Epithelial cell of proximal tubule (primary cell): ENCODE results near the gene DISC1. TPM values are rescaled to one million over a fixed set of nuclear protein-coding genes. Genes with fewer than 3 reads are reported as not detected.

Experiments
- DNase-seq: peaks from one replicate; pipeline ENCODE4 v3.0.0-alpha.2; 2011; ENCODE audit warnings: low read depth
- H3K4me3 ChIP-seq: 2 replicates; pipeline ENCODE4 v1.5.1; 2011; ENCODE audit warnings: low read depth, mild to moderate bottlenecking, low read length
- total RNA-seq: library from RNA; depleted of rRNA; stranded (reverse); fragments of >200 nt; gene quantifications from 2 replicates; pipeline ENCODE4 v1.2.3, GENCODE V29; 2015
- TF ChIP-seq, protein P1 (sequence below): conservative IDR thresholded peaks from 2 replicates; pipeline ENCODE4 v1.5.1; 2012; ENCODE audit warnings: low read depth, mild to moderate bottlenecking, low read length

Gene DISC1
- total RNA-seq, 1 donor from 2014 or later = 3.1 TPM

DNA sequence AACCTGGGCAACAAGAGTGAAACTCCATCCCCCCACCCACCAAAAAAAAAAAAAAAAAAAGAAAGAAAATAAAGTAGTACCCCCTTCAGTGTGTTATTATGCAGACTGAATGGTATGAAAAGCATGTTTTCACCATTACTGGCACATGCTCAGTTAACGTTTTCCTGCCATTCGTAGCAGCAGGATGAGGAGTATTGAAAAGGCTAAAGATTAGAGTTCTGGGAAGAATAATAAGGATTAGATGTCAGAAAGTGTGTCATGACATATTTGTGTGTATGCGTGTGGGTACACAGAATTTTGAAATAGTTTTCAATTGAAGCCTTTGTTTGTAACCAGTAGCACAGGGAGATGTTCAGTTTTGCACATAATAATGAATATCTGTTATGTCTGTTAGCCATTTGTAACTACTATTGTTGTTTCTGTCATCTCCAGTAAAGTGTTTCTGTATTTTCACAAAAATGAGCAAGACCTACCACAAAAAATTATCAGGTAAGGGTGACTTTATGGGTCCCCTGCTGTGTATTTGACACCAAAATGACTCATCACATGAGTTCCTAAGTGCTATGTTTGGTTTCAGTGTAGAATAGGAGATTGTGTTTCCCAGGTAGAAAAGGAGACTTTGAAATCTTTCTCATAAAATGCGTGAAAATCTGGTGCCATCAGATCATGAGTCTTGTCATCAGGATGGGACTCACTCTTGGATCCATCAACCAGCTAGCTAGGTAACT is 358.9 kb downstream of the DISC1 start:
- no peak for DNase-seq
- TF ChIP-seq, protein P1, sequence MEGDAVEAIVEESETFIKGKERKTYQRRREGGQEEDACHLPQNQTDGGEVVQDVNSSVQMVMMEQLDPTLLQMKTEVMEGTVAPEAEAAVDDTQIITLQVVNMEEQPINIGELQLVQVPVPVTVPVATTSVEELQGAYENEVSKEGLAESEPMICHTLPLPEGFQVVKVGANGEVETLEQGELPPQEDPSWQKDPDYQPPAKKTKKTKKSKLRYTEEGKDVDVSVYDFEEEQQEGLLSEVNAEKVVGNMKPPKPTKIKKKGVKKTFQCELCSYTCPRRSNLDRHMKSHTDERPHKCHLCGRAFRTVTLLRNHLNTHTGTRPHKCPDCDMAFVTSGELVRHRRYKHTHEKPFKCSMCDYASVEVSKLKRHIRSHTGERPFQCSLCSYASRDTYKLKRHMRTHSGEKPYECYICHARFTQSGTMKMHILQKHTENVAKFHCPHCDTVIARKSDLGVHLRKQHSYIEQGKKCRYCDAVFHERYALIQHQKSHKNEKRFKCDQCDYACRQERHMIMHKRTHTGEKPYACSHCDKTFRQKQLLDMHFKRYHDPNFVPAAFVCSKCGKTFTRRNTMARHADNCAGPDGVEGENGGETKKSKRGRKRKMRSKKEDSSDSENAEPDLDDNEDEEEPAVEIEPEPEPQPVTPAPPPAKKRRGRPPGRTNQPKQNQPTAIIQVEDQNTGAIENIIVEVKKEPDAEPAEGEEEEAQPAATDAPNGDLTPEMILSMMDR = no peak

DNA sequence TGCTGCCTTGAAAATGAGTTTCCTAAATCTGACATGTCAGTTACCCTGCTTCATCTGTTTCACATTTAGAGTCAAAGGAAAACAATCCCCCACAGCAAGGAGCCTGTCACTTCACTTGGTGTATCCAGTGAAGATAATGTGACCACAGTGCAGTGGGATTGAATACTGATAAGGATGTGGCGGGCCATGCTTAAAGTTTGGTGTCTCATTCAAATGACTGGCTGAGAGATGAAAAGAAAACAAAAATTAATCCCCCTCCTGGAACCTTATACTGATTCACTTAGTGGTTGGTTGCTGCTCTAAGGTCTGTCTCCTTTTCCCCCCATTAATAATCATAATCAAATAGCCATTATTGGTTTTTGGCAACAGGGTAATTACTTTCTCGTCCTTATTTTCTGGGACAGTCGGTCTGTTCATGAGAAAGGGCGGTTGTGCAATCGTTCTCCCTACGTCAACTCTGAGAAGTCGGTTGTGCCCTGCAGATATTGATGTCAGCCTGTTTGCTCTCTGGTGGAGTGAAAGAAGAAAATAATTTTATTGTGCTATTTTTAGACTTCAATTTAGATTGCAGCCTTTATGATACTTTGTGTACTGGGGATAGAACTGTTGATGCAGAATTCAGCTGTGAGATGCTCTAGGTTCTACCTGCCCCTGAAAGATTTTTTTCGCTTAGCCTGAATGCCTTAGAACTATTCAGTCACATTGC is 360.2 kb downstream of the DISC1 start:
- DNase-seq = no peak
- TF ChIP-seq, protein P1 = no peak
- H3K4me3 ChIP-seq = no peak overlapping the region

More for the DNA sequence above, 358.9 kb downstream of the DISC1 start:
- no peak overlapping the region for H3K4me3 ChIP-seq

DNA sequence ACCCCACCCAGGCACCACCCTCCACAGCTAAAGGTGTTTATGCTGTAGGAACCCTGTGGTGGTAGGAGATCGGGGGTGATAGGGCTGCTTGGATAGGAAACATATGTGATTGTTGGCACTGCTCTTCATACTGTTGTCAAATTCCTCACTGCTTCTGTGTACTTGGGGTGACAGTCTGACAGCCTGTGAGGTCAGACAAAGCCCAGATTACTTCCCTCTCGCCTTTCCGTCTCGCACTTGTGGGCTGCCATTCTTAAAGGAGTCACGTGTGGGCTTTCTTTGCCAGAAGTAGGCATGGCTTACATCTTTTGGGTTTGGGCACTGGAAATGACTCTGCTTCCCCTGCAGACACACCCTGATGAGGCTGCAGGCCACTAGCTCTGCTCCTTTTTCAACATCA is 363.8 kb downstream of the DISC1 start:
- no peak overlapping the region for H3K4me3 ChIP-seq
- TF ChIP-seq, protein P1 = no peak
- no peak for DNase-seq

DNA sequence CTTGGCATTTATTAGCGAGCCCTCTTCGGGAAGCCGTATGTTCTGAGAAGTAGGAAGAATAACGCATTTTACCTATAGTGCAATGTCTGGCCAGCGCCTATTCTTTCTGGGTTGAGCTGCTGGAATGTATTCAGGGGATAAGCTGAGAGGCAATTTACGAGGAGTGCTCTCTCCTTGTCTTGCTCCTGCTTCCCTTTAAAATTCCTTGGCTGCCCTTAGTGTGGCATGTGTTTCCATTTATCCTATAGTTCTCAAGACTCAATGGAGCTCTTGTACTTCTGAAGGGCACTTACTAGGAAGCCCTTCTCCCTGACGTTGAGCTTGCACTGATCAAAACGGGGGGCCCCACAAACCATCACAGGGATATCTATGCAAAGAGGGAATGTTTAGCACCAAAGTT is 364.6 kb downstream of the DISC1 start:
- H3K4me3 ChIP-seq = no peak overlapping the region
- TF ChIP-seq, protein P1 = no peak
- DNase-seq = no peak

DNA sequence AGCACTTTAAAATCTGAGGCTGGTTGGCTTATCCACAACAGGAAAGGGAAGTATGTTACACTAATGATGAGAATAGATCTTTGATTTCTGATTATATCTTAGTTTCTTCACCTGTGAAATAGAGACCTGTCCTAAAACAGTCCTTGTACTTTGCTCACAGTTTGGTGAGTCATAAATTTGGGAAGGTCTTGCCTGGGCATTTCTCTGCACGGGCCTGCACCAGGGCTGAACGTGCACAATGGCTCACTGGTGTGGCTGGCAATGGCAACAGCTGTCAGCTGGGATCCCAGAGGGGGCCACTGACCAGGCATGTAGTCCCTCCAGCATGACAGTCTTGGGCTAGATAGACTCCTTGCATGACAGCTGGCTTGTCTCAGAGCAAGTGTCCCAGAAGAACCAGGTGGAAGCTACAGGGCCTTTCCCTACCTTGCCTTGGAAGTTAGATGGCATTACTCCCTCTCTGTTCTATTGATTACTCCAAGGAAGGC is 367.4 kb downstream of the DISC1 start:
- DNase-seq = no peak
- TF ChIP-seq, protein P1 = no peak
- no peak overlapping the region for H3K4me3 ChIP-seq

DNA sequence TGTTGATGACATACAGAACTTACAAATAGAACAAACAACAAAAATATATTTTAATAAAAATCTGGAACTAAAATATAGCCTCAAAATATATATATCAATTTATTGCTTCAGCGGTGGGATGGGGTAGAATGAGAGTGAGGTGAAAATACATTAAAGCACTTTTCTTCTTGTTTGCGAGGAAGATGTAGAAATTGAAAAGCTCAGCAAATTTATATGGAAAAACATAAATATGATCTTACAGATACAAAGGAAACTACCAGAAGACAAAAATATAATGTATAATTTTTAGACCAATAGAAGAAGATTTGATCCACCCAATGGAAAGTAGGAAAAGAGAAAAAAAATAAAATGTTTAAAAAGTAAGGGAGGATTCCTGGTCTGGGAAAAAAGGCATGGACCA is 372.2 kb downstream of the DISC1 start:
- DNase-seq = no peak
- H3K4me3 ChIP-seq = no peak overlapping the region
- TF ChIP-seq, protein P1 = no peak
